Measurements from ENCODE around the gene CLDN14. TPM values are rescaled to one million over a fixed set of nuclear protein-coding genes. Genes with fewer than 3 reads are reported as not detected.

Gene CLDN14
- total and polyA plus RNA-seq, 4 donors: 0.08 to 0.49 (median 0.15) TPM; not detected in 1

DNA sequence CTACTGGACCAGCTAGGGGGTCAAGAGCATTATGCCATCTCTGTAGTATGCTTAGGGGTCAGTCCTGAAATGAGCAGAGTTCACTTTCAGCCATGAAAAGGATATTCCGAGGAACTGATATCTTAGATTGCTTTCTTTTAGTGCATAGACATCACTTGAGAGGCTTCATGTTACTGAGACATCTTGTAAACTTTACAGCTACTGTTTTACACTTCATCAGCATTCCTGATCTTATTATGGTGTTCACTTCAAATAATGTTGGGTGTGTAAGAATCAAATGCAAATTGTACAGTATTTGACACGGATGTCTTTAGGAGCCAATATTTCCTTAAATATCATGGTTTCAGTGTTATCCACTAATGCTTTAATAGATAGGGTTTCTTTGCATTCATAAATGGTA is 22.4 kb upstream of the CLDN14 start:
- peaks cover 0 to 24% (median 6%) of the 10 kb centered on the region in 5 donors for H3K4me1 ChIP-seq (ENCODE audit: control insufficient read depth in 5 of 5, insufficient read depth in 5 of 5, low read length in 5 of 5)
- no peak for DNase-seq
- WGBS, 2 donors: 81 to 88% methylated on average over 2 of the region's 2 CpGs
- H3K9ac ChIP-seq (ENCODE audit: insufficient read depth in 1 of 2, low read length in 2 of 2): no peak overlapping the region
- no peak overlapping the region for H3K4me3 ChIP-seq
- no peak for ATAC-seq (ENCODE audit: insufficient read depth, low FRiP score)
- no peak overlapping the region for H3K27ac ChIP-seq (ENCODE audit: low read depth in 1 of 2, low read length in 1 of 2)
- H3K9me3 ChIP-seq (ENCODE audit: control insufficient read depth in 4 of 4, insufficient read depth in 3 of 4, low read length in 3 of 4): no peaks in the 10 kb centered on the region
- TF ChIP-seq, protein P1, sequence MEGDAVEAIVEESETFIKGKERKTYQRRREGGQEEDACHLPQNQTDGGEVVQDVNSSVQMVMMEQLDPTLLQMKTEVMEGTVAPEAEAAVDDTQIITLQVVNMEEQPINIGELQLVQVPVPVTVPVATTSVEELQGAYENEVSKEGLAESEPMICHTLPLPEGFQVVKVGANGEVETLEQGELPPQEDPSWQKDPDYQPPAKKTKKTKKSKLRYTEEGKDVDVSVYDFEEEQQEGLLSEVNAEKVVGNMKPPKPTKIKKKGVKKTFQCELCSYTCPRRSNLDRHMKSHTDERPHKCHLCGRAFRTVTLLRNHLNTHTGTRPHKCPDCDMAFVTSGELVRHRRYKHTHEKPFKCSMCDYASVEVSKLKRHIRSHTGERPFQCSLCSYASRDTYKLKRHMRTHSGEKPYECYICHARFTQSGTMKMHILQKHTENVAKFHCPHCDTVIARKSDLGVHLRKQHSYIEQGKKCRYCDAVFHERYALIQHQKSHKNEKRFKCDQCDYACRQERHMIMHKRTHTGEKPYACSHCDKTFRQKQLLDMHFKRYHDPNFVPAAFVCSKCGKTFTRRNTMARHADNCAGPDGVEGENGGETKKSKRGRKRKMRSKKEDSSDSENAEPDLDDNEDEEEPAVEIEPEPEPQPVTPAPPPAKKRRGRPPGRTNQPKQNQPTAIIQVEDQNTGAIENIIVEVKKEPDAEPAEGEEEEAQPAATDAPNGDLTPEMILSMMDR (IDR thresholded peaks at IDR 0.05; ENCODE audit: control extremely low read depth, extremely low read depth): no peak
- no peaks in the 10 kb centered on the region for H3K27me3 ChIP-seq (ENCODE audit: control insufficient read depth in 3 of 3, insufficient read depth in 3 of 3, low read length in 2 of 3)
- H3K36me3 ChIP-seq (ENCODE audit: control insufficient read depth in 4 of 4, insufficient read depth in 4 of 4, low read length in 4 of 4): no peaks in the 10 kb centered on the region

DNA sequence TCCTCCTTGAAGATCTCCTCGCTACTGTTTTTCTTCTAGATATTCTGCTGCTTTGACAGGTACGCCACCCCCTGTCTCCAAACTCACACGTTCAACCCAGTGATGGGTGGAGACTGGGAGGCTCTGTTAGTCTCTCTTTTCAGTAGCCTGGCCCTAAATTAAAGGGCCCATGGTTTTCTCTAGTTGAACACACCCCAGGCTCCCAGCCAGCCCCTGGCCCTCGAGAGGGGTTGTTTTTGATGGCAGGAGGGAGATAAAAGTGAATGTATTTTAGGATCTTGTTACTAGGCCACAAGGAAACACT is 21.6 kb upstream of the CLDN14 start:
- ATAC-seq (ENCODE audit: insufficient read depth, low FRiP score) (no peak), DNase-seq (no peak)
- Histone ChIP-seq H3K9ac (ENCODE audit: insufficient read depth in 1 of 2, low read length in 2 of 2) (no peak overlapping the region), H3K27me3 (ENCODE audit: control insufficient read depth in 3 of 3, insufficient read depth in 3 of 3, low read length in 2 of 3) (no peaks in the 10 kb centered on the region), H3K36me3 (ENCODE audit: control insufficient read depth in 4 of 4, insufficient read depth in 4 of 4, low read length in 4 of 4) (no peaks in the 10 kb centered on the region), H3K27ac (ENCODE audit: low read depth in 1 of 2, low read length in 1 of 2) (no peak overlapping the region), H3K4me1 (ENCODE audit: control insufficient read depth in 5 of 5, insufficient read depth in 5 of 5, low read length in 5 of 5) (peaks cover 0 to 24% (median 6%) of the 10 kb centered on the region in 5 donors), H3K4me3 (no peak overlapping the region), H3K9me3 (ENCODE audit: control insufficient read depth in 4 of 4, insufficient read depth in 3 of 4, low read length in 3 of 4) (no peaks in the 10 kb centered on the region)
- WGBS, 2 donors: 83 to 91% methylated on average over 4 of the region's 4 CpGs
- TF ChIP-seq, protein P1 (IDR thresholded peaks at IDR 0.05; ENCODE audit: control extremely low read depth, extremely low read depth): no peak

DNA sequence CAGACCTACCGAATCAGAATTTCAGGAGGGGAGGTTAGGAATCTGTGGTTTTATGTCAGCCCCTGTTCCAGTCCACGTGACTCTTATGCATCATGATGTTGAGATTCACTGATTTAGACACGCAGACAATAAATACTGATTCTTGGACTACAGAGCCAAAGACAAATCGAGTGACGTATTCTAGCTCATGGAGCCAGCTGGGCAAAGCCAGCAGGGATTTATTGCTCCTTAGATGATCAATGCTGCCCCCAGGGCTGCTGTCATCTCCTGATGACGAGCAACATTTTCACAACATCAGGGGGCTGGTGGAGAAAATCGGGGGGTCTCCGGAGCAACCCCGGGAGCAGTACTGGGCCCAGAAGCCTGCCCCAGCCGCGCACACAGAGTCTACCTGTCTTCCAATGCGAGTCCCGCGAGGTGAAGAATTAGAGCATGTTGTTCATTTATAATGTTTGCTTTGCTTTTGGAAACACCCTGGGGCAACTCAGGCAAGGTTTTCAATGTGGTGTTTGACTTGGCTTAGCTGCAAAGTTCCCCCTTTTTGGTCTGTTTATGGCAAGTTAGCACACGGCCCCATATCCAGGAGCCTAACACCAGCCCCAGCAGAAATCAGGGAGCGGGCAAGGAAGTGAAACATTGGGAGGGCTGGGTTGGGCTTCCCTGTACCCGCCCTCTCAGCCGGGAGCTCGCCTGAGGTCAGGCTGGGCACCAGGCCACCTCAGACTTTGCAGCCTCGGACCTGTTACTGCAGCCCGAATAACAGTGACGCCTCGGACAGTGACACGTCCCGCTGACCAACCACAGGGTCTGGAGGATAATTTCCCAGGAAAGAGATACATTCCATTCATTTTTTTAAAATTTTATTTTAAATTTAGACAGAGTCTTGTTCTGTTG is 19.9 kb upstream of the CLDN14 start:
- peaks cover 0 to 13% (median 2%) of the 10 kb centered on the region in 5 donors for H3K4me1 ChIP-seq (ENCODE audit: control insufficient read depth in 5 of 5, insufficient read depth in 5 of 5, low read length in 5 of 5)
- H3K27me3 ChIP-seq (ENCODE audit: control insufficient read depth in 3 of 3, insufficient read depth in 3 of 3, low read length in 2 of 3): no peaks in the 10 kb centered on the region
- DNase-seq (peak in 1 of 3 donors; percentile 43), ATAC-seq (ENCODE audit: insufficient read depth, low FRiP score) (no peak)
- H3K4me3 ChIP-seq: no peak overlapping the region
- no peaks in the 10 kb centered on the region for H3K36me3 ChIP-seq (ENCODE audit: control insufficient read depth in 4 of 4, insufficient read depth in 4 of 4, low read length in 4 of 4)
- WGBS, 2 donors: 67 to 89% methylated on average over 25 of the region's 25 CpGs
- TF ChIP-seq, protein P1 (IDR thresholded peaks at IDR 0.05; ENCODE audit: control extremely low read depth, extremely low read depth): no peak
- H3K27ac ChIP-seq (ENCODE audit: low read depth in 1 of 2, low read length in 1 of 2): no peak overlapping the region
- H3K9ac ChIP-seq (ENCODE audit: insufficient read depth in 1 of 2, low read length in 2 of 2): no peak overlapping the region
- H3K9me3 ChIP-seq (ENCODE audit: control insufficient read depth in 4 of 4, insufficient read depth in 3 of 4, low read length in 3 of 4): no peaks in the 10 kb centered on the region

All from lung (tissue), 12 donors.